GM12874 (cell line): ENCODE measurements around the gene PIK3C3.

Experiments used
- CTCF ChIP-seq: IDR thresholded peaks from 2 replicates; pipeline ENCODE4 v1.5.1; 2011; ENCODE audit warnings: low read depth, mild to moderate bottlenecking, control low read depth, low read length, moderate library complexity; ENCODE audit not compliant: insufficient read depth

PIK3C3 gene

GRCh38 chr18:41977233-41977632 lies 22.2 kb downstream of the PIK3C3 start:
- TF ChIP-seq CTCF: no peak

- no peak for TF ChIP-seq CTCF
Observed at GRCh38 chr18:41982942-41983660, 28.1 kb downstream of the PIK3C3 start.

- TF ChIP-seq CTCF: no peak
Observed at GRCh38 chr18:41985914-41986313, 30.9 kb downstream of the PIK3C3 start.

- TF ChIP-seq CTCF: no peak
Observed at GRCh38 chr18:41989508-41989907, 34.5 kb downstream of the PIK3C3 start.

- no peak for TF ChIP-seq CTCF
Observed at GRCh38 chr18:41992066-41992465, 37.0 kb downstream of the PIK3C3 start.

GRCh38 chr18:41992703-41993102 lies 37.7 kb downstream of the PIK3C3 start:
- TF ChIP-seq CTCF: no peak

GRCh38 chr18:41993151-41993550 lies 38.1 kb downstream of the PIK3C3 start:
- no peak for TF ChIP-seq CTCF
